HG03442 (cell line): ENCODE results near the gene NEUROG1.

Experiments used
- ATAC-seq: cut with Tn5 transposase; IDR thresholded peaks from one replicate; pipeline ENCODE4 v1.9.1; 2021; ENCODE audit warnings: mild to moderate bottlenecking, moderate library complexity; ENCODE audit not compliant: unreplicated experiment

The NEUROG1 gene

DNA sequence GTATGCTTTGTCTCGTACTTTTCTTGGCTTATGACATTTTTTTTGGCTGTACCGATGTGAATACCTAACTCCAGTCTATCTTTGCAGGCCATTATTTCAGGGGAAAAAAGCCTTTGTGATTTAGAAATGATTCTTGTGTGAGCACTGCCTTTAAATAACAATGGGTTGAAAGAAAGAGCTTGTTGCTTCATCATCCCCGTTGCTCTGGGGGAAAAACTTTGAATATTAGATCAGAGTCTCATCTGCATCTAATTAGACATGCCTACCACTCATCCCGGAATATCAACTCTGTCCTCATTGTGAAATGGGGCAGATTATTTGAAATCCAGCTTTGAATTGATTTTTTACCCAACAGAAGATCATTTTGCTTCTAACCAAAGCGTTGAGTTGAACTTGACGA is 29.5 kb upstream of the NEUROG1 start:
- no peak for ATAC-seq

GRCh38 chr5:135564331-135564730 is 28.6 kb upstream of the NEUROG1 start:
- ATAC-seq, result no peak

- ATAC-seq, result no peak
These were observed 25.5 kb upstream of the NEUROG1 start for GRCh38 chr5:135561266-135561665.

GRCh38 chr5:135560858-135561257 is 25.1 kb upstream of the NEUROG1 start:
- peak; percentile 86 for ATAC-seq

DNA sequence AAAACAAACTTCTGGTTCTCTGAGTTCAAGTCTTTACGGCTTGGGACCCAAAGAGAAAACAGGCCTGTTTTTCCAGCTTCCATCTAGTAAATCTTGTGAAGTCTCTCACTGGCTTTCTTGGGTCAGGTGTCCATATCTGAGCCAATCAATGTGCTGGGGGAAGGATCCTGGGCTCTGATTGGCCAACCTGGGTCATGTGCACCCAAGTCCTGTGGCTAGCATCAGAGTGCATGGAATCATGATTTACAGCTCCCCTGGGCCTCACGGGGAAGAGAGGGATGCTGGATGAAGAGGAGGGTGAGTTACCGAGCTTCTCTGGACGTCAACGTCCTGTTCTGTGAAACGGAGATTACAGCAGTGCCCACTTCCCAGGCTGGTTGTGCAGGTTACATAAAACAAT is 23.6 kb upstream of the NEUROG1 start:
- no peak for ATAC-seq

DNA sequence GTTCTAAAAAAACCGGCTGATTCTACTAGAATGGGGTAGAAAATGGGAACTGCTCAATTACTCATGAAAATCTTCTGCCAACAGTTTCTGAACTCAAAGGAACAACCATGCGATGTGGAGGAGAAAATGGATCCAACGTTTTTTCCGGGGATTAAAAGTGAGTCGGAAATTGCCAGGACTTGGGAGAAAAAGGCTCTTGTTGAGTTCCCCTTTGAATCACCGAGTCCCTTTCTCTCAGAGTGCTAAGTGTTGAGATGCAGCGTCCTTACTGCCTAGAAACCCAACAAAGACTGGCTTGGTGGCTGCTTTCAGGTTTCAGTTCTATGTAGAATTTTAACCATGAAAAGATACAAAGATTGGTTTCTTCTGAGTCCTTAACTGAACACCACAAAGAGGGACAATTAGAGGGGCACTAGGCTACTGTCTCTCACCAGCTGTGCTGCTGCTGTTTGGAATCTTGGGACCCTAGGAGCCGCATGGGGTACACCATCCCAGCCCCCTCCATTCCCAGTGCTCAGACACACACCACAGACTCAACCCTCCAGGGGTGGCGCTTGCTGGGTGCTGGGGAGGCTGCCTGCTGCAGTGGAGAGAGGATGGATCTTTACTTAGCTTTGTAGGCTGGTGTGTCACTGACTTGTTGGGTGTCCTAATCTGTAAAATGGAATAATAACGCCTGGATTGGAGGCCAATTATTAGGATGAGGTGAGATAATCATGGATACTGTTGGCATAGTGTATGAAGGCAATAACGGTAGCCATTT is 21.5 kb upstream of the NEUROG1 start:
- ATAC-seq, result no peak

GRCh38 chr5:135556620-135557019 is 20.9 kb upstream of the NEUROG1 start:
- no peak for ATAC-seq

GRCh38 chr5:135555530-135555929 is 19.8 kb upstream of the NEUROG1 start:
- ATAC-seq, result no peak

DNA sequence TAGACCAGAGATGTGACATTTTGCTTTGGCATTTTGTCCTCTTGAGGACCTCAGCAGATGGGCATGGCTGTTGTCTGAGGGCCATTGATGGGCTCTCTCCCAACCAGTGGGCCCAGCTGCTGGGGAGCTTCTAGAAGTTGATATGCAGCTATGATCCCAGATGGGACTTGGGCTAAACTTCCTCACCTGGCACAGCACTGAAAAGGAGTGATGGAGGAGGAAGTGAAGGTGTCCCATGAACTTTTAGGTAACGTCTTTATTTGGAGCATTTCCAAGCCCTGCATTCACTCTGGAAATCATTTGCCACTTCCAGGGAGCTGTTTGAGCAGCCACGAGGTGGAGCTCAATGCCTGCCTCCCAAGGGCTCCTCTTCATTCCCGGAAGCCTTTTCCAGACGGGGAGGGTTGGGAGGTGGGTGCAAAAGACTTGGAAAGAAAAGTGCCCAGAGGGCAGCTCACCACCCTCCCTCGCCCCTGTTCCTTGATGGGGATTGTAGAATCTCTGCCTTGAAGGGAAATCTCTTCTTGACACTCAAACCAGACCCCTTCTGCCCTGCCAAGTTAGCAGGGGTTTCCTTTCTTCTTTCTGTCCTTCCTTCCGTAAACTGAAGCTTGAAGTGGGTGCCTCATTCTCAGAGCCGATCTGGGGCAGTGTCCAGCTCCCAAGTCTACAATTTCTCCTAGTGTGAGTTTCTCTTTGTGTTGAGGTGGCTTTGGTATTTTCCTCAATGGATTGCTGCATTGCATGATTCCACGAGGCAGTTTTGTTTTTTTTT is 18.1 kb upstream of the NEUROG1 start:
- ATAC-seq, result no peak

GRCh38 chr5:135551593-135552447 is 16.1 kb upstream of the NEUROG1 start:
- ATAC-seq, result peak; percentile 55

DNA sequence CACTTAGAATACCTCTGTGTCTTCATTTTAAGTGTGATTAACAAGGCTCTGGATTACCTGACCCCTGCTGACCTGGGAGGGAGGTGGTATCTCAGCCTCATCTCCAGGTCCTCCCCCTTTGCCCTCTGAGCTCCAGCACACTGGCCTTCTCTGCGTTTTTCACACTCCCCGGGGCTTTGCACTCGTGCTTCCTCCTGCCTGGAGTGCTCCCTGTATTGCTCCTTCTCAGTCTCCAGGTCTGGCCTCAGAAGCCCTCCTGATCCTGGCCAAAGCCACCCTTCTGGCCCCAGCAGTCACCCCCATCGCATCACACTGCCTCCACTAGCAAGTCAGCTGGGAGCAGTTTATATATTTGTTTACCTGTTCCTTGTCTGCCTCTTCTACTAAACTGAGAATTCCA is 13.6 kb upstream of the NEUROG1 start:
- no peak for ATAC-seq

DNA sequence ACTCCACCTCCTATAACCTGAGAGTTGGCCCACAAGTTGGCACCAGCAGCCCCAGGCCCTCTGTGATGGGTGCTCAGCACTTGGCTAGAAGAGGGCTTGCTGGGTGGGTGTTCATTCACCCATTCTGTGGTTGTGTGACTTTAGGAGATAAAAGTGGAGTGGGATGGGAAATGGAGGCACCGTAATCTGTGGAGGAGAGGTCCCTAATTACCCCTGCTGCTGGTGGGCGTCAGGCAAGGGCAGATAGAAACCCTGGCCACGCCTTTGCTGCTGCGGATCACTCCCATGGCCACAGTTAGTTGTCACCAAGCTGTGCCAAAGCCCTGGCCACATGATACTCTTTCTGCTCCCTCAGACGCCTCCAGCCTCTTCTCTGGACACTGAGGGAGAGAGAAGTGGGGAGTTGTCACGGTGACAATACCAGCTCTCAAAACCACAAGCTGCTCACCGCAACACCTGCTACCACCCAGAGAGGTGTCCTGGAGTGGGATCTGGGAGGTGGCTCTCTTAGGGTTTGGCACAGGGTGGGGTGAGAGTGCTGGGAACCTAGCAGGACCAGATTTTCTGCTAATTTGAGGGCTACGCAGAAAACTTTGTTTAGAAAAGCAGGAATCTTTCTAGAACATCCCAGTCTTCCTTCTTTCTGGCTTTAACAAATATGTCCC is 12.0 kb upstream of the NEUROG1 start:
- ATAC-seq, result no peak

DNA sequence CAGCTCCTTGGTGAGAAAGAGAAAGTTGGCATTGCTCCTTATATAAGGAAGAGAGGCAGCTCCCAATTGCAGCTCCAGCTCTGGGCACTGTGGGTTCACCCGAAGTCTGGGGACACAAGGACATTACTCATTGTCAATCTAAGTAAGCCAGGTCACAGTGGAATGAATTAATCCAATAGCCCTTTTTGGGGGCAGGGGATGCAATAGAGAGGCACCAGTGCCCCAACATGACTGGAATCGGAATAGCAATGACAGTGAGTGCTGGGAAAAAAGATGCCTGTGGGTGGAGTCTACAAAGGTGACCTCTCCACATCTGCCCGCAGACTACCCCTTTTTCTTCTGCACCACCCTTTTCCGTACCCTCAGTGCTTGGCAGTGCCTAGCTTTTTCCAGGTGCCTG is 11.1 kb upstream of the NEUROG1 start:
- no peak for ATAC-seq

DNA sequence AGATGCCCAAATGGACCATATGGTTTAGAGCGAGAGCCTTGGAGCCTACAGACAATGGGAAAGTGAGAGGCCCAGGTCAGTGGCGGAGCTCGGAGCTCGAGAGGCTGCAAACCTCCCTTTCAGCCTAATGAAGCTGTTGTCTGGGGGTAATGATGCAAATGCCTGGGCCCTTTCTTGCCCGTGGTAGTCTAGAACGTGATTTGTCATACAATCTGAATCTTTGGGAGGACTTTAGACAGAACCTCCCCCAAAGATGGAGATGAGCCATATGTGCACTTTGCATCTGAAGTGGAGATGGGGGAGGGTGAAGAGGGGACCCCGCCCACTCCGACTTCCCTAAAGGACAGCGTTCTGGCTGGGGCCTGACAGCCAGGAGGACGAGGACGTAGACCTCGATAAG is 10.3 kb upstream of the NEUROG1 start:
- ATAC-seq, result no peak

DNA sequence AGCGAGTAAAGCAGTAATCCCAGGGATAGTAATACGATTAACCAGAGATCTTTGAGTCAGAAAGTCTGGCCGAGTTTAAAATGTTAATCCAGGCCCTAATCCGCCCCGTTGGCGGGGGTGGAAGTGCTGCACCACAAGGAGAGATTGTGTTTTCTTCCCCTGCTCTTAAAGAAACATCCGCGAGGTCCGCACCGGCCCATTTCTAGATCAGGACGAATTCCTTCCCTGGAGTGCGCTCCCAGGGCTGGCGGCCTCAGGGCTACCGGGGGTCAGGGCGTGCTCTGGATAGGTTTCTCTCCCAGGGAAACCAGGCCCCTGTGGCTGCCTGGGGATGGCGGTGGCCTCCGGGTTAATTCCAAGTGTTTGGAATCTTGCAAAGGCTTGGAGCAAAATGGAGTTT is 9.3 kb upstream of the NEUROG1 start:
- no peak for ATAC-seq

DNA sequence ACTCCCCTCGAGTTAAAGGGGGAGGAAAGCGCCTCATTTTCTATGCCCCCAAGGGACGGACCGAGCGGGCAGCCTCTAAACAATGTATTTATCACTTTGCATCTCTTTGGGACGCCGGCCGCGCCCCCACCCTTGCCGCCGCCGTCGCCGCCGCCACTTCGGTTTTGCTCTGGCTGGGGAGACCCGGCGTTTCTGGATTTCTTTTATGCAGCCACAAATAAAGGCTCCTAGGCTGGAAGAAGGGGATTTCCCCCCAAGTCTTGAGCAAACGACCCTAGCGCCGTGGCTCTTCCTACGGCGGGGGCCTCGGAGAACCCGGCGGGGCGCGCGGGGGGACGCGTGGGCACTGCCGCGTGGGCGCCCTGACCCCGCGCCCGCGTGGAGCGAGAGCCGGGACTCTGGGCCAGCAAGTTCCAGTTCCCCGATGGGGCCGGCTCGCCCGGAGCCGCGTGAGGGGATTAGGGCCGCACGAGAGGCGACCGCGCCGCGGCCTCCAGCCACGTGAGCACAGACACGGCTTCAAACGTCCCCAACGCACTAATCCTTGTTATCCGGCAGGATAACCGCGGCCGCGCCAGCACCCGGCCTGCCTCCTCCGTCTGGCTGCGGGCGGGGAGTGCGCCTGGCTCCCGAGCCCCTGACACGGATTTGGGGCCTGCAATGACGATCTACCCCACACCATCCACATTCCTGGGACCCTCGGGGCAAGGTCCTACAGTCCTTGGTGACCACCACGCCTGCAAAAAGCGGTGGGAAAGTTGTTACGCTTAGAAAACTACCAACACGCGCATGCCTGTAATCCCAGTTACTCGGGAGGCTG is 7.9 kb upstream of the NEUROG1 start:
- ATAC-seq, result no peak

- ATAC-seq, result no peak
These were observed 7.3 kb upstream of the NEUROG1 start for GRCh38 chr5:135543001-135543484.

DNA sequence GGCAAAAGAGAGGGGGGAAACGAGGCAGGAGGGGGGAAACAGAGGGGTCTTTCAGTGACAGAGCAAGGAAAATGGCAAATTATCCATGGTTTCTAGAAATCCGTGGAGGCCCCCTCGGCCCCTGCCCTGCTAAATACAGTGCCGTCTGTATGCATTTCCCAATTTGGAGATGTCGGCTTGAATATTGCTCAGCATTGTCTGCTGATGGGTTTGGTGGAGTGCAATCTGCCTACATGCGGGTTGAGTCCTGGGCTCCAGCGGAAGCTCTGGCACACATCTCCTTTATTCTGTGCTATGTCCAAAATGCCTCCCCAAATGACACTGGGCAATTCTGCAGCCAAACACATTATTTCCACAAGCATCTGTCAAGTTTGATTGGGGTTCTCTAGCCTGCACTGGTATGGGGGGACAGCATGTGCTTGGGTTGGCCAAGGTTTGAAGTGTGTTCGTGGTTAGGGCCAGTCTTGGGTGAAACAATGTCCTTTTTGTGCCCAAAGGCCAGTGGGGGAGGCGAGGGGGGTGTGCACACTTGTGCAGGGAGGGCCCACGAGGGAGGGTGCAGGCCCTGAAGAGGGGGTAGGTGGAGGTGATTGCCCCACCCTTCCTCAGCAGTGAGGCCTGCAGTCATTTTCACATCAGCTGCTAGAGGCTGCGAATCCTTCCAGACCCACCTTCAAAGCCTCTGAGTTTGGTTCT is 6.2 kb upstream of the NEUROG1 start:
- ATAC-seq, result no peak

DNA sequence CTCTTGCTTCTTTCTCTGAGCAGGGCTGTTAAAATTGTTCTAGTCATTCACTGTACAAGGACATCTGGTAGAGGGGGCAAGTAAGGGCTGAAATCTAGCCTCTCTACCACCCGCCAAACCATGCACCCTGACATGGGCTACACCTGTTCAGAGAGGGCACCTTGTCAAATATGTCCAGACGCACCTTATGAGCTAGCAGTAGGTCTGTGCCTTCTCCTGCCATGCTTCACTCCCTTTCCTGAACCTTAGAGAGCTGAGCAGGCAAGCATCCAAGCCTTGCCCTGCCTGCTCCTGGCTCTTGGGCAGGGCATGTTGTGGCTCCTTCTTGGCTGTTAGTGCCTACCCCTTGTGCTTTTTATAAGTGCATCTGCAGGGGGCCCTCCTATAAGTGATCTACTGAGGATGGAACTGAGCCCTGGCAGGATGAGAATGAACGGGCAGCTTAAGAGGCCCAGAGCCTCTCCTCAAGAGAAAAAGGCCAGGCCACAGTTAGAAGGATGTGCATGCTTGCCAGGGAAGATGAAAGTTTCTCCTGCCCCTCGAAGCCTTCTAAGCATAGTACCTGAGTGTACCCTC is 3.8 kb upstream of the NEUROG1 start:
- no peak for ATAC-seq
